MV-4-11 (cell line): ENCODE data around the gene INSYN1.
"Not testable (repeated sequence)": the region's sequence is repeated elsewhere in the genome, so short reads cannot be mapped to it uniquely, and the experiment has no call there.

Source experiments
- DNase-seq: peaks from one replicate; lab custom pipeline; 2025; lab: John Stamatoyannopoulos, UW

Gene INSYN1

GRCh38 chr15:73749971-73750370 is 3.2 kb downstream of the INSYN1 start:
- no peak for DNase-seq

- DNase-seq = no peak
These were observed 3.6 kb downstream of the INSYN1 start for GRCh38 chr15:73749533-73749932.

- no peak for DNase-seq
These were observed 4.4 kb downstream of the INSYN1 start for GRCh38 chr15:73748730-73749129.

GRCh38 chr15:73747847-73748590 is 5.1 kb downstream of the INSYN1 start:
- no peak for DNase-seq

GRCh38 chr15:73746883-73747282 is 6.3 kb downstream of the INSYN1 start:
- DNase-seq = no peak

GRCh38 chr15:73746261-73746660 is 6.9 kb downstream of the INSYN1 start:
- DNase-seq = no peak

GRCh38 chr15:73745073-73745472 is 8.1 kb downstream of the INSYN1 start:
- DNase-seq = no peak

- no peak for DNase-seq
These were observed 8.9 kb downstream of the INSYN1 start for GRCh38 chr15:73744293-73744692.

GRCh38 chr15:73741321-73741836 is 11.8 kb downstream of the INSYN1 start:
- no peak for DNase-seq

GRCh38 chr15:73740152-73741048 is 12.8 kb downstream of the INSYN1 start:
- DNase-seq = no peak

GRCh38 chr15:73737535-73737934 is 15.6 kb downstream of the INSYN1 start:
- no peak for DNase-seq

GRCh38 chr15:73732930-73733329 is 20.2 kb downstream of the INSYN1 start:
- DNase-seq = no peak

GRCh38 chr15:73732051-73732450 is 21.1 kb downstream of the INSYN1 start:
- not testable (repeated sequence) for DNase-seq

- DNase-seq = no peak
These were observed 25.7 kb downstream of the INSYN1 start for GRCh38 chr15:73727330-73727976.

GRCh38 chr15:73724212-73724611 is 28.9 kb downstream of the INSYN1 start:
- no peak for DNase-seq

GRCh38 chr15:73723191-73723590 is 30.0 kb downstream of the INSYN1 start:
- DNase-seq = no peak

GRCh38 chr15:73722425-73722824 is 30.7 kb downstream of the INSYN1 start:
- DNase-seq = no peak

- DNase-seq = no peak
These were observed 34.5 kb downstream of the INSYN1 start for GRCh38 chr15:73718694-73719093.

- DNase-seq = no peak
These were observed 35.3 kb downstream of the INSYN1 start for GRCh38 chr15:73717802-73718201.

- no peak for DNase-seq
These were observed 35.9 kb downstream of the INSYN1 start for GRCh38 chr15:73717206-73717605.

- DNase-seq = no peak
These were observed 36.7 kb downstream of the INSYN1 start for GRCh38 chr15:73716417-73716816.

GRCh38 chr15:73715417-73715816 is 37.7 kb downstream of the INSYN1 start:
- DNase-seq = no peak
